Karpas-422 (cell line): ENCODE measurements around the gene LBHD1. TPM values are rescaled to one million over a fixed set of nuclear protein-coding genes. Genes with fewer than 3 reads are reported as not detected.

Experiments used
- DNase-seq: peaks from one replicate; pipeline ENCODE4 v3.0.0-alpha.2; 2015
- H2AFZ ChIP-seq: fragments of 200-600 bp; sonication (generic); 2 replicates; pipeline ENCODE4 v1.6.1; 2014; ENCODE audit warnings: antibody characterized with exemption, low read length, mixed read lengths
- H3K27ac ChIP-seq: fragments of 200-600 bp; sonication (generic); 2 replicates; pipeline ENCODE4 v1.5.1; 2014; ENCODE audit warnings: mild to moderate bottlenecking, low read length, moderate library complexity
- H3K27me3 ChIP-seq: fragments of 200-600 bp; sonication (generic); 2 replicates; pipeline ENCODE4 v1.6.1; 2014; ENCODE audit warnings: low read length, mixed read lengths
- H3K36me3 ChIP-seq: fragments of 200-600 bp; sonication (generic); 2 replicates; pipeline ENCODE4 v1.6.1; 2014; ENCODE audit warnings: low read length, mixed read lengths; ENCODE audit not compliant: insufficient read depth
- H3K4me1 ChIP-seq: fragments of 200-600 bp; sonication (generic); 2 replicates; pipeline ENCODE4 v1.6.1; 2014; ENCODE audit warnings: mild to moderate bottlenecking, low read length, mixed read lengths
- H3K4me2 ChIP-seq: fragments of 200-600 bp; sonication (generic); 2 replicates; pipeline ENCODE4 v1.6.1; 2014; ENCODE audit warnings: low read length, low read depth, mild to moderate bottlenecking; ENCODE audit not compliant: poor library complexity, severe bottlenecking
- H3K4me3 ChIP-seq: fragments of 200-600 bp; sonication (generic); 2 replicates; pipeline ENCODE4 v1.5.1; 2014; ENCODE audit warnings: mild to moderate bottlenecking, antibody characterized with exemption, low read length, mixed read lengths
- H3K79me2 ChIP-seq: fragments of 200-600 bp; sonication (generic); 2 replicates; pipeline ENCODE4 v1.6.1; 2014; ENCODE audit warnings: mild to moderate bottlenecking, low read length, mixed read lengths
- H3K9ac ChIP-seq: fragments of 200-600 bp; sonication (generic); 2 replicates; pipeline ENCODE4 v1.6.0; 2014; ENCODE audit warnings: low read length
- H3K9me2 ChIP-seq: fragments of 200-600 bp; sonication (generic), shearing (Covaris generic); replicated peaks from 2 replicates; pipeline ENCODE4 v1.6.0; 2014; ENCODE audit warnings: mild to moderate bottlenecking, low read length, moderate library complexity; ENCODE audit not compliant: insufficient read depth
- H3K9me3 ChIP-seq: fragments of 300-700, 200-600 bp; sonication (generic); 2 replicates; pipeline ENCODE4 v1.6.1; 2014; ENCODE audit warnings: low read length, mixed read lengths
- H4K20me1 ChIP-seq: fragments of 200-600 bp; sonication (generic); 2 replicates; pipeline ENCODE4 v1.6.1; 2014; ENCODE audit warnings: mild to moderate bottlenecking, antibody characterized with exemption, low read length, low read depth; ENCODE audit not compliant: insufficient read depth
- total RNA-seq: library from RNA; depleted of rRNA; stranded (reverse); fragments of >200 nt; shearing (Covaris generic); gene quantifications from 2 replicates; pipeline ENCODE4 v1.2.3, GENCODE V29; 2014; ENCODE audit warnings: low replicate concordance

LBHD1 gene
- total RNA-seq, 1 experiment from 2014 or later = 18.4 TPM

- no peaks in the 10 kb centered on the region for H3K9me3 ChIP-seq
- no peak overlapping the region for H3K27ac ChIP-seq
- no peak overlapping the region for H3K4me2 ChIP-seq
- H3K36me3 ChIP-seq = peaks cover 18% of the 10 kb centered on the region; the same call in 1 of the 2 replicates
- no peak overlapping the region for H3K9ac ChIP-seq
- no peaks in the 10 kb centered on the region for H3K79me2 ChIP-seq
- H3K4me3 ChIP-seq = no peak overlapping the region
- no peak for DNase-seq
- no peaks in the 10 kb centered on the region for H4K20me1 ChIP-seq
- no peak overlapping the region for H2AFZ ChIP-seq
- no peaks in the 10 kb centered on the region for H3K9me2 ChIP-seq
- no peaks in the 10 kb centered on the region for H3K27me3 ChIP-seq
- no peaks in the 10 kb centered on the region for H3K4me1 ChIP-seq
These were observed 16.4 kb upstream of the LBHD1 start for GRCh38 chr11:62688491-62688890.

DNA sequence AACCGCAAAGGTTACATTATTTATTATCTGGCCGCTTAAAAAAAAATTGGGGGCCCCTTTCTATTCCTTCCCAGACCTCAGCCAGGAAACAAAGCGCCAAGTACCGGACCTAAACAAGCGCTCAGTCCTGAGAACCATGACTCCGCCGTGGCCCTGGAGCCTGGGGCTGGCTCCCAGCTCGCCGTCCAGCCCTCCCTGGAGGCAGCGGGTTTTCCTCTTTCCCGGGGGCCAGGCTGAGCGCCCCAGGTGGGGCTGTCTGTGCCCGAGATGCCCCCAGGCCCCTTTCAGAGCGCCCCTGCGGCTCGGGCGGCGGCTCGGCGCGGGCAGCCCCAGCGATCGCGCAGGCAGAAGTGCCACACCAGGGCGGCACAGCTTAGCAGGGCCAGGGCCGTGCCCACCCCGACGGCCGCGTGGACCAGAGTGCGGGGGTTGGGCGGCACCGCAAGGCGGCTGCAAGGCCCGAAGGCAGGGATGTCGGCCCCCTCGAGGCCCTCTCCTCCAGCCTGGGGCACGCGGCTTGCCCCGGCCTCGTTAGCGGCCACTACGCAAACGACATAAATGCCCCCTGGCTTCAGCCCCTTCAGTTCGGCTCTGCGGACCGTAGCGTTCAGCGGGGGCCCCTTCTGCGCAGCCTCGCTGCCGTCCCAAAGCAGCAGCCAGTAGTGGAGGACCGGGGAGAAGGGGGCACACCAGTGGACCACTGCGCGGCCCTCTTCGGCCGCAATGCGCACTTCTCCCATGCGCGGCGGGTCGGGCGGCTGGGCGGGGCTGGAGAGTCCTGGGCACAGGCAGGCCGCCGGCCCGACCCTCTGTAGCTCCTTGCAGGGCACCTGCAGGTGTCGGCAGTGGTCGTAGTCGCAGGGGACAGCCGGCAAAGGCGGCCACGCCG, 15.7 kb upstream of the LBHD1 start:
- no peak for DNase-seq
- H2AFZ ChIP-seq = no peak overlapping the region
- no peak overlapping the region for H3K4me3 ChIP-seq
- no peaks in the 10 kb centered on the region for H3K79me2 ChIP-seq
- H4K20me1 ChIP-seq = no peaks in the 10 kb centered on the region
- no peaks in the 10 kb centered on the region for H3K4me1 ChIP-seq
- H3K9me3 ChIP-seq = no peaks in the 10 kb centered on the region
- H3K9me2 ChIP-seq = no peaks in the 10 kb centered on the region
- no peak overlapping the region for H3K4me2 ChIP-seq
- no peaks in the 10 kb centered on the region for H3K27me3 ChIP-seq
- H3K9ac ChIP-seq = no peak overlapping the region
- H3K36me3 ChIP-seq = peaks cover 15% of the 10 kb centered on the region; the same call in 1 of the 2 replicates
- no peak overlapping the region for H3K27ac ChIP-seq

DNA sequence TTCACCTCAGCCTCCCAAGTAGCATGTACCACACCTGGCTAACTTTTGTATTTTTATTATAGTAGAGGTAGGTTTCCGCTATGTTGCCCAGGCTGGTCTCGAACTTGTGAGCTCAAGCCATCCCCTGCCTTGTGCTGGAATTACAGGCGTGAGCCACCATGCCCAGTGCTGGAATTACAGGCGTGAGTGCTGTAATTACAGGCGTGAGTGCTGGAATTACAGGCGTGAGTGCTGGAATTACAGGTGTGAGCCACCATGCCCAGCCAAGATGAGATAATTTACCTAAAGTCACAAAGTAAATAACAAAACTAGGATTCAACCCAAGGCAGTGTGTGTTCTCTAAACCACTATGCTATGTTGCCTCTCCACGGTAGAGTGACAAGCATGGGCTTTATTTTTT, 10.5 kb upstream of the LBHD1 start:
- no peaks in the 10 kb centered on the region for H3K27me3 ChIP-seq
- no peak overlapping the region for H3K4me2 ChIP-seq
- H3K9me2 ChIP-seq = no peaks in the 10 kb centered on the region
- H3K79me2 ChIP-seq = peaks cover 18% of the 10 kb centered on the region
- no peak overlapping the region for H3K4me3 ChIP-seq
- no peaks in the 10 kb centered on the region; the same call in 1 of the 2 replicates for H3K36me3 ChIP-seq
- DNase-seq = no peak
- H3K9me3 ChIP-seq = no peaks in the 10 kb centered on the region
- no peak overlapping the region for H3K9ac ChIP-seq
- no peak overlapping the region for H3K27ac ChIP-seq
- peaks cover 21% of the 10 kb centered on the region for H3K4me1 ChIP-seq
- no peak overlapping the region for H2AFZ ChIP-seq
- H4K20me1 ChIP-seq = no peaks in the 10 kb centered on the region; the same call in 1 of the 2 replicates

DNA sequence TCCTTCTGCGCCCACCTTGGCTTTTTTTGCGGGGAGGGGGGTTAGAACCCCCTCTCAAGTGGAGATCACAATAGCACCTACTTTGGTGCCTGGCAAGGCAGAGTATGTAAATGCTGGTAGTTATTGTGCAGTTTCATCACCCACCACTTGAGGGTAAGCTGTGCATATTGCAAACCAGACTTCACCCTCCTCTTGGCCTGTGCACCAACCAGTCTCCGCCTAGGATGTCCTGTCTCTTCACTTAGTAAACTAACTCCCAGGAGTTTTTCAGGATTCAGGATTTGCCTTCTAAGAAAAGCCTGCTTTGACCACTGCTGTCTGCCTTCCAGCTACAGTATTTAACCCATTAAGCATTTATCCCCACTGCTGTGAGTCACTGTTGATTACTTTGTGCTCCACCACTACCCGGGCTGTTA, 8.8 kb upstream of the LBHD1 start:
- DNase-seq = peak; percentile 92
- H3K9me3 ChIP-seq = no peaks in the 10 kb centered on the region
- H3K9ac ChIP-seq = peak overlapping the region; percentile 58
- H3K79me2 ChIP-seq = peaks cover 30% of the 10 kb centered on the region
- peak overlapping the region; percentile 70 for H3K27ac ChIP-seq
- peaks cover 5% of the 10 kb centered on the region; the same call in 1 of the 2 replicates for H3K36me3 ChIP-seq
- H4K20me1 ChIP-seq = no peaks in the 10 kb centered on the region; the same call in 1 of the 2 replicates
- H3K4me2 ChIP-seq = peak overlapping the region; percentile 54
- peak overlapping the region; percentile 78 for H2AFZ ChIP-seq
- H3K27me3 ChIP-seq = no peaks in the 10 kb centered on the region
- H3K4me3 ChIP-seq = peak overlapping the region; percentile 32; the same call in 1 of the 2 replicates
- peaks cover 31% of the 10 kb centered on the region for H3K4me1 ChIP-seq
- H3K9me2 ChIP-seq = no peaks in the 10 kb centered on the region

- Histone ChIP-seq H3K4me3 (peak within 1 kb of the TSS; percentile 98), H3K79me2 (peaks cover 34% of the 10 kb centered on the region), H4K20me1 (no peaks in the 10 kb centered on the region; the same call in 1 of the 2 replicates), H3K9me2 (no peaks in the 10 kb centered on the region), H3K4me2 (peak within 1 kb of the TSS; percentile 100), H2AFZ (peak within 1 kb of the TSS; percentile 77), H3K27ac (peak within 1 kb of the TSS; percentile 73), H3K36me3 (peaks cover 9% of the 10 kb centered on the region; the same call in 1 of the 2 replicates), H3K27me3 (no peaks in the 10 kb centered on the region), H3K4me1 (peaks cover 31% of the 10 kb centered on the region), H3K9ac (peak within 1 kb of the TSS; percentile 97), H3K9me3 (no peaks in the 10 kb centered on the region)
- DNase-seq = peak; percentile 96
These were observed 7.0 kb upstream of the LBHD1 start, which contains the start of gene UBXN1 for GRCh38 chr11:62678770-62679696. Gene UBXN1 (minus strand): TSS chr11:62679073. CDS start chr11:62678923, 150 bp downstream.

GRCh38 chr11:62678433-62678769, 6.3 kb upstream of the LBHD1 start:
- Histone ChIP-seq H3K36me3 (peaks cover 9% of the 10 kb centered on the region; the same call in 1 of the 2 replicates), H3K27me3 (no peaks in the 10 kb centered on the region), H2AFZ (no peak overlapping the region), H3K4me3 (peak overlapping the region; percentile 98), H3K4me1 (peaks cover 31% of the 10 kb centered on the region), H3K4me2 (peak overlapping the region; percentile 100), H4K20me1 (no peaks in the 10 kb centered on the region; the same call in 1 of the 2 replicates), H3K79me2 (peaks cover 40% of the 10 kb centered on the region), H3K9me3 (no peaks in the 10 kb centered on the region), H3K27ac (peak overlapping the region; percentile 73), H3K9ac (peak overlapping the region; percentile 97), H3K9me2 (no peaks in the 10 kb centered on the region)
- DNase-seq = peak; percentile 54

DNA sequence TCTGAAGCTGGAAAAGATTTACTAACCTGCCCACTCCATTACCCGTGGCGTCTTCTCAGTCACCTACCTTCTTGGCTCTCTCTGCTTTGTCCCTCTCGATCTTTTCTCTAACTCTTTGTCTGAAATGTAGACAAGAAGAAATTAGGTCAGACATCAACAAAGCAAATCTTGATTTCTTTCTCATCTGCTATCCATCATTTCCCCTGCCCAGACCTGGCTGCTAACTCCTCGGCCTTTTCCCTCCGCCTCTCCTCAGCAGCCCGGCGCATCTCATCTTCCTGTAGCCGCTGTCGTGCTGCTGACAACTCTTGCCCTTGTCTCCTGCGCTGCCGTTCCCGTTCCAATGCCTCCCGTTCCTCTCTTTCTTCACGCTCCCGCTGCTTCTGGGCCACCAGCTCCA, 5.6 kb upstream of the LBHD1 start:
- Histone ChIP-seq H3K4me1 (peaks cover 38% of the 10 kb centered on the region), H3K4me3 (peak overlapping the region; percentile 98), H3K27ac (no peak overlapping the region)

More for the DNA sequence above, 5.6 kb upstream of the LBHD1 start:
- Histone ChIP-seq H3K9me2 (no peaks in the 10 kb centered on the region), H3K9ac (peak overlapping the region; percentile 97), H4K20me1 (no peaks in the 10 kb centered on the region; the same call in 1 of the 2 replicates), H3K9me3 (no peaks in the 10 kb centered on the region), H3K4me2 (peak overlapping the region; percentile 100), H2AFZ (no peak overlapping the region), H3K27me3 (no peaks in the 10 kb centered on the region), H3K36me3 (peaks cover 9% of the 10 kb centered on the region; the same call in 1 of the 2 replicates), H3K79me2 (peaks cover 47% of the 10 kb centered on the region)
- DNase-seq = peak; percentile 38
